Kidney tubule cell (primary cell): ENCODE measurements around the gene PDE9A.

Experiments
- DNase-seq: peaks from one replicate; pipeline ENCODE4 v3.0.0-alpha.2; 2018; ENCODE audit warnings: low spot score

Gene PDE9A

GRCh38 chr21:42642219-42642745, 11.1 kb upstream of the PDE9A start:
- no peak for DNase-seq

DNA sequence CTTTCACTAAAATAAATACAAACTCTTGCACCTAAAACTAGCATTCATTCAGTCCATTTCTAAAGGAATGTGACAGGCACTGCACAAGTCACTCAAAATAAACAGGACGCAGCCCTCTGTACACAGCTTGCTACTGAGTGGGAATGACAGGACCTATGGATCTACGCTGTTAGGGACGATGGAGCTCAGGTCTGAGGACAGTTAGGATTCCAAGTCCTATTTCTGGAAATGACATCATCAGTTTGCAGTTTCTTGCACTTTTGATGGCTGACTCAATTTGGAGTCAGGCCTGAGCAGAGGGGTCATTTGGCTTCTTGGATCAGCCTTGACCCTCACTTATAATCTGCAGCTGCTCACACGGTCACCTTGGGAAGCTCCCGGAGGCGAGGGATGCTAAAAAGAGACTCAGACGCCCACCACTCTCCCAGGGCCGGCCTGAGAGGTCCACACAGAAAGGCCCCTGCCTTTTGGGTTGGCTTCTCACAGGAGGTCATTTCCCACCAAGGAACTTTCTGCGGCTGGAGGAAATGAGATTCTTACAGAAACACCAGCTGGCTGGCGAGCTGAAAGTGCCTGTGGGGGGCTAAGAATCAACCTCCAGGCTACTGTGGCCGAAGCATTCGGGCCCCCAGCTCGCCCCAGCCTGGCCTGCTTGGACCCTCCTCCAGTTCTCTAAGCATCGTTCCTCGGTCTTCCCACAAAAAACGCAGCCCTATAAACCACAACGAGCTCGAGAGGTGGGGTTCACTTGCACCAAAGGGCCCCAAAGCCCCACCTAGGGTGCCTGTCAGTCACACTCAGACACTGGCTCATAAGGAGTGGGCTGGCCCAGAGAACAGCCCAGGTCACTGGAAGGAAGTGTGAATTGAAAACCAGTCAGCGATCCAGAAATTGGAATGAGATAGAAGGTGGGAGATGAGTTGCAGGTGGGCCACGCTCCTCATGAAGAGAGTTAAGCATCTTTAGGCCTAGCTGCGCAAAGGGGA, 8.9 kb upstream of the PDE9A start:
- DNase-seq, result peak; percentile 42

GRCh38 chr21:42645211-42646075, 8.0 kb upstream of the PDE9A start:
- no peak for DNase-seq

GRCh38 chr21:42646076-42646825, 7.2 kb upstream of the PDE9A start:
- no peak for DNase-seq

DNA sequence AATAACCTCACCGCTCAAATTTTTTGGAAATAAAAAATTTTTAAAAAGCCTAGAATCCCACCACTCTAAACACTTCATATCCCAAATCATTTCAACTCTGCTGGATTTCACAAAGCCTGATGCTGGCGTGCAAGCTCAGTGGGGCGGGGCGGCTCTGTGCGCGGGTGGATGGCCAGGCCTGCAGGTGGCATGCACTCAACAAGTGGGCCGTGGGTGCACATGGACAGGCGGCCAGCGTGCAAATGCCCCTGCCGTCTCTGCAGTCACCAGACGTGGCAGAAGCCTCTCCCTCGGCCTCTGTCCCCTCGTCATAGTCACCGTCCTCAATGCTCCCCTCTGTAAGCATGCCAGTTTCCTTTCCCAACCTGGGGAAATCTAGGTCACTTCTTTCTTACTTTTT, 6.6 kb upstream of the PDE9A start:
- DNase-seq, result no peak

DNA sequence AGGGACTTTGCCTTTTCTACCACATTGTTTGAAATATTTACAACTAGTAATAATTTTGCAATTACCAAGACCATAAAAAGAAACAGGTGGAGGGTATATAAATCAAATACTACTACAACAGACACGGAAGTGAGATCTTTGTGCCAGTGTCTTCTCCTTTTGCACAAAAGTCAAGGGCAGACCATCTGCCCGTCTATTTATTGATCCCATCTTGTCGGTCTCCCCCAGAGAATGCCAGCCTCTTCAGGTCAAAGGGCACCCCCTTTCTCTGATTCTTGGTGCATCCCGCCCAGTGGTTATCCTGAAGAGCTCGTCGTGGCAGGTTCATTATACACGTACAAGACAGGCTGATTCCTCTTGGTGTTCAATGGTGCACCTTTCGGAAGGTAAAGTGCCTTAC, 4.8 kb upstream of the PDE9A start:
- DNase-seq, result no peak

DNA sequence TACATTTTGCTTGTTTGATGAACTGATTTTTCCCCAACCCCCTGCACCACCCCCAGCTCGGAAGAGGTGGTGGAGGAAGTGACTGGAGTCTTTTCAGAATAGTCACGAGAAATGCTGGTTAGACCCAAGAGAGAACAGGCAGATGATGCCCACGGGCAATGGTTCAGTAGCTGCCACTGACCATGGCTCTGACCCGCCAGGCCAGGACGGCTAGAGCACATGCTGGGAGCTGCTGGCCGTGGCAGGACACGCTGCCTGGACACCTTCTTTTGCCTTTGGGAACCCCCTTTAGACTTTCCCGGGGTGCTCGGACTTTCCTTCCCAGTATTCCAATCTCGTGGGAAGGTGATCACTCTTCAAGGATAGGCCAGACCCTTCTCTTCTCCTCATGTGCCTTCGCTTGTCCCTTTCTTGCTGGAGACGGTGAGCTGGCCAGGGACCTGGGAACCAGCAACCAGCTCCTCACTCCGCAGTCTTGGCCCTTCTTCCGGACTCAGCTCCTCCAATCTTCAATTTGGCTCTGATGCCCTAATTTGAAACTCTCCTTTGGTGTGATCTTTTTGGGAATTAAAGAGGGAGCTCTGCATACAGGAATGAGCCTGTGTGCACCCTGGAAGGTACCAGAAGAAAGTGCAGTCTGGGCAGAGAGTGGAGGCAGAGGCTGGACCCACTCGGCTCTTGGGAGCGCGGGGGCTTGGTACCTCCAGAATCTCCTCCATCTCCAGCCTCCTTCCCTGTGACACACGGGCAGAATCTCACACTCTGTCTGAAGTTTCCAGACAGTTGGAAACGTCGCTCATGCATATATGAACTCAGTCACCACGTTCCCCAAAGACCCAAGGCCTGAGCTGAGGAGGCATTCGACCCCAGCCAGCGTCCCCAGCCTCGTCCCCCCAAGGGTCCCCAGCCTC, 4.0 kb upstream of the PDE9A start:
- no peak for DNase-seq

GRCh38 chr21:42650033-42650370, 3.4 kb upstream of the PDE9A start:
- no peak for DNase-seq

GRCh38 chr21:42650441-42651421, 2.7 kb upstream of the PDE9A start:
- DNase-seq, result no peak

GRCh38 chr21:42651515-42652401, 1.7 kb upstream of the PDE9A start:
- no peak for DNase-seq

DNA sequence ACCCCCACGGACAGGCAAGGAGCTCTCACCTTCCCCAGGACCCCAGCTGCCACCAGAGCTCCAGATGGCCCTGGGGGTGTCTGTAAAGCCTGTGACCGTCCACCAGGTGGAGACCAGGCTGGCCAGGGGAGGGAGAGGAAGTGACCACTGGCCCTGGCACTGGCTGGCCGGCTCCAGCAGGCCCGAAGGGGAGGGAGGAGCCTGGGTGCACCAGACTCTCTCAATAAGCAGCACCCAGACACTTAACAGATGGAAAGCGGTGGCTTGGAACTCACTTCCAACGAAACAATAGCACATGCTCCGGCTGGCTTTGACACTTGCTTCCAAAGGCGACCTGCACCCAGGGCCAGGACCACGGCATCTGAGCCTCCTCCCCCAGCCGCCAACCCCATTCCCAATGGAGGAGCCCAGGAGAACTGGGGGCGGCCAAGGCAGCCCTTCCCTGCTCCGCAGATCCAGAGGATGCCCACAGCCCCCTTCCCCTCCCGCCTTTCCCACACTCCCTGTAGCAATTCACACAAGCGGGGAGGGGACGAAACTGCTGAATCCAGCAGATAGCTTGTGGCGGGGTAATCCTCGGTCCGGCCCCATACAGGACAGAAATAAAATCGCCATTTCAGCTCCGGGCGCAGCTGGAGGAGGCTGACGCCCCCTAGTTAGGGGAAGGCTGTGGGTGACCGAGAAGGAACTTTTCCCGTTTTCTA, 742 bp upstream of the PDE9A start:
- DNase-seq, result peak; percentile 81

GRCh38 chr21:42654179-42654912, 925 bp downstream of the PDE9A start:
- DNase-seq, result peak; percentile 31

GRCh38 chr21:42654913-42655795, 1.7 kb downstream of the PDE9A start:
- no peak for DNase-seq

GRCh38 chr21:42655796-42656770, 2.7 kb downstream of the PDE9A start:
- peak; percentile 91 for DNase-seq

- no peak for DNase-seq
These were observed 3.5 kb downstream of the PDE9A start for GRCh38 chr21:42656872-42657271.
